Measurements from ENCODE around the gene MDM4.

DNA sequence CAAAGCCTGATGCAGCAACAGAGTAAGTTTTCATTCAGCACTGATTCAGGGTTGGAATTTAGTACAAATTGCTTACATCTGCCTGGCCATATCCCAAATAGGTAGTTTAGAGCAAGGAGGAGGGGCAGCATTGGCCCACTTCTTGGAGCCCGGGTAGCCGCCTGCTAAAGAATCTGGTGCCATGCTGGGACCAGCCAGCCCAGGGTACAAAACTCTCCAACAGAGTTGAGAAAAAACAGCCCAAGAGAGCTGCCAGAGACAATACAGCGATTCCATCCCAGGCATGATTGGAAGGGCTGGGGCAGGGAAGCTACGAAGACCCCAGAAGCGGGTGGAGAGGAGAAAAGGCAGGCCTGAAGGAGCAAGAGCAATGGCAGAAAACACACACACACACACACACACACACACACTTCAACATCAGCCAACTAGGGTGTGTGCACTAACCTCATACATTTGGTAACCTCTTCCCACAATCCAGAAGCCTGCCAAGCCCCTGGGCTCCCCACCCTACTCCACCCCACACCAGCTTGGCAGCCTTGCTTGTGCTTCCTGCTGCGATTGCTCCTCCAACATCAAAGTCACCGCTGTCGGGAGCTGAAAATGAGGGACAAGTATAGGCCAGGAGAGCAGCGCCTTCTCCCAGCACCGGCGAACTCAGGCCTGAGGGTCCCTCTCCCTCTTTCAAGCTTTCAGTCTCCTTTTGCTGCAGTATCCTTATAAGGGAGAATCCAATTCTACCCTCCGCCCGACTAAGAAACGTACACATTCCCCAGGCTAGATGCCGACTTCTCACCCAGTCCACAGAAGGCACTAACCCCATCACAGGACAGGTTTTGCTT is 22.8 kb upstream of the MDM4 start:
- TF ChIP-seq, protein P1, sequence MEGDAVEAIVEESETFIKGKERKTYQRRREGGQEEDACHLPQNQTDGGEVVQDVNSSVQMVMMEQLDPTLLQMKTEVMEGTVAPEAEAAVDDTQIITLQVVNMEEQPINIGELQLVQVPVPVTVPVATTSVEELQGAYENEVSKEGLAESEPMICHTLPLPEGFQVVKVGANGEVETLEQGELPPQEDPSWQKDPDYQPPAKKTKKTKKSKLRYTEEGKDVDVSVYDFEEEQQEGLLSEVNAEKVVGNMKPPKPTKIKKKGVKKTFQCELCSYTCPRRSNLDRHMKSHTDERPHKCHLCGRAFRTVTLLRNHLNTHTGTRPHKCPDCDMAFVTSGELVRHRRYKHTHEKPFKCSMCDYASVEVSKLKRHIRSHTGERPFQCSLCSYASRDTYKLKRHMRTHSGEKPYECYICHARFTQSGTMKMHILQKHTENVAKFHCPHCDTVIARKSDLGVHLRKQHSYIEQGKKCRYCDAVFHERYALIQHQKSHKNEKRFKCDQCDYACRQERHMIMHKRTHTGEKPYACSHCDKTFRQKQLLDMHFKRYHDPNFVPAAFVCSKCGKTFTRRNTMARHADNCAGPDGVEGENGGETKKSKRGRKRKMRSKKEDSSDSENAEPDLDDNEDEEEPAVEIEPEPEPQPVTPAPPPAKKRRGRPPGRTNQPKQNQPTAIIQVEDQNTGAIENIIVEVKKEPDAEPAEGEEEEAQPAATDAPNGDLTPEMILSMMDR (IDR thresholded peaks at IDR 0.05): no peak
- no peak for TF ChIP-seq EZH2 (IDR thresholded peaks at IDR 0.05; ENCODE audit: borderline replicate concordance, insufficient read depth, low read depth, low read length, poor library complexity, severe bottlenecking)
